AG04450 (cell line): Measurements from ENCODE around the gene DMBX1. TPM values are rescaled to one million over a fixed set of nuclear protein-coding genes. Genes with fewer than 3 reads are reported as not detected.

Experiments used
- CTCF ChIA-PET: fragments of 300-600, 350-600 bp; formaldehyde crosslinking; extraction: SDS; loops from one replicate; lab custom pipeline; 2022; ENCODE audit warnings: antibody characterized with exemption, inconsistent platforms; lab: Charles Lee
- POLR2A ChIA-PET: fragments of 350-600 bp; formaldehyde crosslinking; extraction: SDS; loops from one replicate; lab custom pipeline; 2021; ENCODE audit warnings: antibody characterized with exemption, inconsistent platforms; lab: Yijun Ruan, JAX
- DNase-seq: peaks from one replicate; pipeline ENCODE4 v3.0.0-alpha.2; 2011; ENCODE audit warnings: low read depth, low spot score
- H3K27ac ChIP-seq: one replicate; pipeline ENCODE4 v1.5.1; 2012; ENCODE audit warnings: low read depth, low read length, control low read depth
- H3K27me3 ChIP-seq: one replicate; pipeline ENCODE4 v1.6.0; 2012; ENCODE audit warnings: low read length; ENCODE audit not compliant: control insufficient read depth, insufficient read depth
- H3K4me3 ChIP-seq: 2 replicates; pipeline ENCODE4 v1.5.1; 2011; ENCODE audit warnings: mild to moderate bottlenecking, low read depth, low read length, control low read depth
- H3K9me3 ChIP-seq: 2 replicates; pipeline ENCODE4 v1.5.1; 2012; ENCODE audit warnings: low read length; ENCODE audit not compliant: control insufficient read depth, insufficient read depth
- polyA plus RNA-seq: library from polyadenylated mRNA; depleted of rRNA; stranded (reverse); fragments of >200 nt; gene quantifications from 2 replicates; pipeline ENCODE4 v1.2.3, GENCODE V29; 2011
- TF ChIP-seq, protein P1 (sequence below): IDR thresholded peaks from 2 replicates; pipeline ENCODE4 v1.5.1; 2011; ENCODE audit warnings: low read depth, low read length, control low read depth, inconsistent platforms

Gene DMBX1
- polyA plus RNA-seq, 1 experiment, result not detected

GRCh38 chr1:46532095-46532494, 42.5 kb downstream of the DMBX1 start:
- Histone ChIP-seq H3K27ac (no peak overlapping the region), H3K9me3 (no peaks in the 10 kb centered on the region), H3K4me3 (no peak overlapping the region), H3K27me3 (peaks cover 62% of the 10 kb centered on the region)
- no peak for DNase-seq
- POLR2A ChIA-PET, result no interaction called here
- CTCF ChIA-PET, result interaction anchor here (0.6 to 8.8 kb wide), 5 partner anchors 15 to 139 kb away, joined by 3 to 76 read pairs (median 20); partner anchors contain the start of gene DMBX1
- TF ChIP-seq, protein P1, sequence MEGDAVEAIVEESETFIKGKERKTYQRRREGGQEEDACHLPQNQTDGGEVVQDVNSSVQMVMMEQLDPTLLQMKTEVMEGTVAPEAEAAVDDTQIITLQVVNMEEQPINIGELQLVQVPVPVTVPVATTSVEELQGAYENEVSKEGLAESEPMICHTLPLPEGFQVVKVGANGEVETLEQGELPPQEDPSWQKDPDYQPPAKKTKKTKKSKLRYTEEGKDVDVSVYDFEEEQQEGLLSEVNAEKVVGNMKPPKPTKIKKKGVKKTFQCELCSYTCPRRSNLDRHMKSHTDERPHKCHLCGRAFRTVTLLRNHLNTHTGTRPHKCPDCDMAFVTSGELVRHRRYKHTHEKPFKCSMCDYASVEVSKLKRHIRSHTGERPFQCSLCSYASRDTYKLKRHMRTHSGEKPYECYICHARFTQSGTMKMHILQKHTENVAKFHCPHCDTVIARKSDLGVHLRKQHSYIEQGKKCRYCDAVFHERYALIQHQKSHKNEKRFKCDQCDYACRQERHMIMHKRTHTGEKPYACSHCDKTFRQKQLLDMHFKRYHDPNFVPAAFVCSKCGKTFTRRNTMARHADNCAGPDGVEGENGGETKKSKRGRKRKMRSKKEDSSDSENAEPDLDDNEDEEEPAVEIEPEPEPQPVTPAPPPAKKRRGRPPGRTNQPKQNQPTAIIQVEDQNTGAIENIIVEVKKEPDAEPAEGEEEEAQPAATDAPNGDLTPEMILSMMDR, result no peak

- no peaks in the 10 kb centered on the region for H3K9me3 ChIP-seq
- H3K27me3 ChIP-seq, result peaks cover 58% of the 10 kb centered on the region
- TF ChIP-seq, protein P1, result peak; percentile 71
- POLR2A ChIA-PET, result no interaction called here
- H3K27ac ChIP-seq, result peak overlapping the region; percentile 11
- peak overlapping the region; percentile 38; the same call in 1 of the 2 replicates for H3K4me3 ChIP-seq
- CTCF ChIA-PET, result interaction anchor here (0.5 to 8.8 kb wide), 23 partner anchors 10 to 1054 kb away, joined by 3 to 76 read pairs (median 3); partner anchors contain the start of genes ATPAF1 and DMBX1
- no peak for DNase-seq
Measured at GRCh38 chr1:46532498-46533178, 43.0 kb downstream of the DMBX1 start.

DNA sequence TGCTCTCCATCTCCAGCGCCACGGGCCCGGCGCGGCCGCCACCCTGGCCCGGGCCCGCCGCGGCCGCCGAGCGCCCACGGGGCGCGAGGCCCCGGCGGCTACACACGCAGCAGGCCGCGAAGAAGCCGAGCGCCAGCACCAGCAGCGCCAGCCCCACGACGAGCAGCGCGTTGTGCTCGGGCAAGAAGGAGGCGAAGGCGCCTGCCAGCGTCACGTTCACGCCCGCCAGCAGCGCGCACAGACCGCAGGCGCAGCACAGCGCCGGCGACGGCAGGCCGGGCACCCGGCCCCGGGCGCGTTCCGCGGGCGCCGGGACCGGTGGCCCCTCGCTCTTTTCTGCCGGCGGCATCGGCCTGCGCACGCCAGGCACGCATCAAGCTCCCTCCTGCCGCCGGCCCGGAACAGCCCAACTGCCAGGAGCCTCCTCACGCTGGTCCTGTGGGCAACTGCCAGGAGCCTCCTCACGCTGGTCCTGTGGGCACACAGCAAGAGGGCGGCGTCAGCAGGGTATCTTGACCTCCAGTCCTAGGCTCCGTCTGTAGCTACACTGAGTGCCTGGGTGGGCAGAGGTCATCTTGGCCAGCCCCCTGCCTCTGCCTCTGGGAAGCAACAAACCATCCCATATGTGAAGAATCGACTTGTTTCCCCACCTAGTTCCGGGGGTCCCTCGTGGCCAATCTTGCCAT, 43.7 kb downstream of the DMBX1 start:
- TF ChIP-seq, protein P1, result no peak
- CTCF ChIA-PET, result interaction anchor here (0.5 to 8.8 kb wide), 23 partner anchors 7 to 1053 kb away, joined by 3 to 76 read pairs (median 3); partner anchors contain the start of genes ATPAF1 and DMBX1
- Histone ChIP-seq H3K27ac (no peak overlapping the region), H3K27me3 (peaks cover 60% of the 10 kb centered on the region), H3K4me3 (peak overlapping the region; percentile 38; the same call in 1 of the 2 replicates), H3K9me3 (no peaks in the 10 kb centered on the region)
- POLR2A ChIA-PET, result no interaction called here
- DNase-seq, result no peak

- Histone ChIP-seq H3K27ac (no peak overlapping the region), H3K27me3 (peaks cover 50% of the 10 kb centered on the region), H3K4me3 (no peak overlapping the region), H3K9me3 (no peaks in the 10 kb centered on the region)
- POLR2A ChIA-PET, result no interaction called here
- TF ChIP-seq, protein P1, result peak; percentile 39
- CTCF ChIA-PET, result interaction anchor here (0.5 to 8.8 kb wide), 10 partner anchors 9 to 128 kb away, joined by 3 to 76 read pairs (median 11); partner anchors contain the start of gene DMBX1
- DNase-seq, result no peak
Measured at GRCh38 chr1:46535063-46535462, 45.4 kb downstream of the DMBX1 start.
